ENCODE data around the gene TLE4.
"Not testable (repeated sequence)": the region's sequence is repeated elsewhere in the genome, so short reads cannot be mapped to it uniquely, and the experiment has no call there.

TLE4 gene

GRCh38 chr9:79741381-79741780 is 169.6 kb downstream of the TLE4 start:
- DNase-seq (ENCODE audit: low read depth), result no peak

GRCh38 chr9:79742110-79742721 is 170.5 kb downstream of the TLE4 start:
- DNase-seq (ENCODE audit: low read depth), result no peak

GRCh38 chr9:79744521-79744920 is 172.8 kb downstream of the TLE4 start:
- DNase-seq (ENCODE audit: low read depth), result no peak

- no peak for DNase-seq (ENCODE audit: low read depth)
These were observed 174.1 kb downstream of the TLE4 start for GRCh38 chr9:79745752-79746336.

GRCh38 chr9:79751895-79752466 is 180.2 kb downstream of the TLE4 start:
- not testable (repeated sequence) for DNase-seq (ENCODE audit: low read depth)

- no peak for DNase-seq (ENCODE audit: low read depth)
These were observed 184.6 kb downstream of the TLE4 start for GRCh38 chr9:79756414-79756813.

- no peak for DNase-seq (ENCODE audit: low read depth)
These were observed 185.3 kb downstream of the TLE4 start for GRCh38 chr9:79757074-79757473.

- no peak for DNase-seq (ENCODE audit: low read depth)
These were observed 186.3 kb downstream of the TLE4 start for GRCh38 chr9:79757881-79758669.

- no peak for DNase-seq (ENCODE audit: low read depth)
These were observed 187.7 kb downstream of the TLE4 start for GRCh38 chr9:79759460-79759859.

- no peak for DNase-seq (ENCODE audit: low read depth)
These were observed 190.3 kb downstream of the TLE4 start for GRCh38 chr9:79762070-79762469.

GRCh38 chr9:79763671-79764285 is 192.0 kb downstream of the TLE4 start:
- no peak for DNase-seq (ENCODE audit: low read depth)

GRCh38 chr9:79764374-79764773 is 192.6 kb downstream of the TLE4 start:
- DNase-seq (ENCODE audit: low read depth), result no peak

GRCh38 chr9:79765466-79765865 is 193.7 kb downstream of the TLE4 start:
- DNase-seq (ENCODE audit: low read depth), result no peak

GRCh38 chr9:79766091-79766490 is 194.3 kb downstream of the TLE4 start:
- DNase-seq (ENCODE audit: low read depth), result no peak

GRCh38 chr9:79768194-79768593 is 196.4 kb downstream of the TLE4 start:
- DNase-seq (ENCODE audit: low read depth), result no peak

GRCh38 chr9:79769476-79770275 is 197.9 kb downstream of the TLE4 start:
- DNase-seq (ENCODE audit: low read depth), result no peak

GRCh38 chr9:79774356-79774755 is 202.6 kb downstream of the TLE4 start:
- DNase-seq (ENCODE audit: low read depth), result no peak

Measured in activated T-helper 1 cell treated with Interleukin-2 at 50 U/mL for 16 hours (primary cell).